HG02884 (cell line): Measurements from ENCODE around the gene KDELR3.

ENCODE experiments used
- ATAC-seq: cut with Tn5 transposase; IDR thresholded peaks from one replicate; pipeline ENCODE4 v1.9.1; 2021; ENCODE audit warnings: mild to moderate bottlenecking, moderate library complexity; ENCODE audit not compliant: unreplicated experiment

The KDELR3 gene

DNA sequence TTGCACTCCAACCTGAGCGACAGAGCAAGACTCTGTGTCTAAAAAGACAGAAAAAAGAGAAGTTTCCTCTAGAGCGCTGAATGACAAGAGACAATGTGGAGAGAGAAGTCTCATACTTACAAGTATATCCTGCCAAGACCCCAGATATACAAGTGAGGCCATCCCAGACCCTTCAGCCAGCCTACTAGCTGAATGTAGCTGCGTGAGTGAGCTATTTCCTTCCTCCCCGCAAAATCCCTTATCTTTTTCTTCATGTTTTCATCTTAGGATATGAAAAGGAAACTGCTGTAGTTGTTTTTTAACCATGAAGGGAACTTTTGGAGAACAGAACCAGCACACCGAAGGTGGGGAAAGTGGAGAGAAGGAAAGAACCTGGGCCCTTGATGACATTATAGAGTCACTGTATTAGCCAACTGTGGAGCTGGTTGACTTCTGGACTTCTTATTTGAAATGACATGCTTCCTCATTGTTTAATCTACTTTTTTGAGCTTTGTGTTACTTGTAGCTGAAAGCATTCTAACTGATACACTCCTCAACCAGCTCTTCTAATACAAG, 42.6 kb downstream of the KDELR3 start:
- no peak for ATAC-seq

DNA sequence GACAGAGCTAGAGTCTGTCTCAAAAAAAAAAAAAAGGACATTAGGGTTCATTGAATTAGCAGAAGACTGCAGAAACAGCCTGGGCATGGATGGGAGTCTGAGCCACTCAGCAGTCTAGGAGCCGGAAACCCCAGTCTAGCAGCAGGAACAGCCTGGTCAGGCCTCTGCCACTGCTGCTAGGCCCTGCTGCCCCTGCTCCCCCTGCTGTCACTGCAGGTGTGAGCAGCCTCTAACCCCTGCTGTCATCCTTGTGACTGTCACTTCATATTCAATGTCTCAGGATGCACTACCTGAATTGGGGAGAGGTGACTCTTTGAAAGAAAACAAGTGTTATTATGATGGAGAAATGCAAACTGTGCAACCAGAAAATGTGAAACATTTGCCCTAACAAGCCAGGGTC, 45.2 kb downstream of the KDELR3 start:
- no peak for ATAC-seq

DNA sequence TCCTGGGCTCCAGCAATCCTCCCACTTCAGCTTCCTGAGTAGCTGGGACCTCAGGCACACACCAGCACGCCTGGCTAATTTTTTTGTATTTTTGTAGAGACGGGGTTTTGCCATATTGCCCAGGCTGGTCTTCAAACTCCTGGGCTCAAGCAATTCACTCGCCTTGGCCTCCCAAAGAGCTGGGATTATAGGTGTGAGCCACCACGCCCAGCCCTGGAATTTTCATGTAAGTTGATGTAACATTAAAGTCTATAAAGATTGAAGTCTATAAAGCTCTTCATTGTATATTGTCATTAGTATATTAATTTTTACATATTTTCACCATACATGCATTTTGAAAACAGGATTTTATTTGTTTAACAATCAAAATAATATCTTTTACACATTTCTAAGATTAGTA, 50.7 kb downstream of the KDELR3 start:
- ATAC-seq: no peak

GRCh38 chr22:38519453-38520250, 51.8 kb downstream of the KDELR3 start:
- ATAC-seq: no peak

DNA sequence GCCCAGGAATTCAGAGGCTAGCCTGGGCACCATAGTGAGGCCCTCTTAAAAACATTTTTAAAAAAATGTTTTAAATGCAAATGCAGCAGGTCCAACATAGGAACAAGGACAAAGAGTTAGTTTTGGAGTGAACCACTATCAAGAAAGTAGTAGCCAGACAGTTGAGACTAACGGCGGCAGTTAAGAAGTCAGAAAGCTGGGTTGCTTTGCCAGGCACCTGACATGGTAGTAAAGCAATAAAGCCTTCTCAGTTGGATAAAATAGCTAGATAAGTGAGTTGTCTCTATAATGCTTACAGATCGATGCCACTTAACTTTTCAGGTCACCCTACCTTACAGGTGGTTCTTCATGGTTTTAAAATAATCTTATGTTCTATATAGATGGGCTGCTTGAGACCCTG, 55.1 kb downstream of the KDELR3 start:
- no peak for ATAC-seq

DNA sequence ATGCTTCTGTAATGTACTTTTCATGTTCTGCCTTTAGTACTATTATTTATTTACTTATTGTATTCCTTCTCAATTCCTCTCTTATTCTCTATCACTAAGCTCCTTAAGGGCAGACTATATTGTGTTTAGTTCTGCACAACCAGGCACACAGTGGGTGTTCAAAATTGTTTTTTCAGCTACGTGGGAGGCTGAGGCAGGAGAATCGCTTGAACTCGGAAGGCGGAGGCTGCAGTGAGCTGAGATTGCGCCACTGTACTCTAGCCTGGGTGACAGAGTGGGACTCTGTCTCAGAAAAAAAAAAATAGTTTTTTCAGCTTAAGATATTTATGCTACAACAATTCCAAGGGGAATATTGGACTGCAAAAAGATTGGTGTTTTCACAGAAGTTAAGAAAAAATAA, 55.6 kb downstream of the KDELR3 start:
- no peak for ATAC-seq

GRCh38 chr22:38524429-38524828, 56.5 kb downstream of the KDELR3 start:
- ATAC-seq: no peak

DNA sequence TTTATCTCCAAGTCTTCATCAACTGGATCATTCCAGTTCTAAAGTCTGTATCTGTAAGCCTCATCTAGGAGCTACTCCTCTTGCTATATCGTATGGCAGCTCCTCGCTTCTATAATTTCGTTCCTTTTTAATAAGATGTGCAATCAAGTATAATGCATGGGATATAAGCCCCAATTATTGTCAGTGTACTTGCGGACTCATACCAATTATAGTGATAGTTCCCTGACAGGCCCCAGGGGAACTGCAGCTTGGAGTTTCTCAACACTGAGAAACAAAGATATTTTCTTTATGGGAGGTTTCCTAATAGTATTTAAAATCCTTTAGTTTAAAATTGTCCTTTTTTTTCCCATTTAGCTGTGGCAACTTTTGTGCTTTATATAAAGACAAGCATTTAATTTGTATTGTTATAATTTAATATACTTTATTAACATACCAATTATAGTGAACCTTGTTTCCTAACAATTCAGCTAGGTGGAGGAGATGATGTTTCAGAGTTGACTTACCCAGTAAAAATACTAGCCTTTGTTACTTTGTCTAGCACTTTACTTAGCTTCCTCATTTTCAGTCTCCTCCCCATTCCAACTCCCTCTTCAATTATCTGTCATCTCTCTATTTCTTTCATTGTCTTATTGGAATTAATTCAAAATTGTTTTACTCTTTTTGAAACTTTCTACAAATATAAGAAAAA, 63.5 kb downstream of the KDELR3 start:
- ATAC-seq: no peak
